Measurements from ENCODE around the gene UNCX.

Gene UNCX

GRCh38 chr7:1229956-1230355 is 2.7 kb upstream of the UNCX start:
- no peaks in the 10 kb centered on the region for H3K36me3 ChIP-seq (ENCODE audit: insufficient read depth, low read length)
- no peaks in the 10 kb centered on the region for H3K9me3 ChIP-seq (ENCODE audit: insufficient read depth, low read depth, low read length)
- H3K4me2 ChIP-seq (ENCODE audit: low read depth, low read length, poor library complexity, severe bottlenecking) = no peak overlapping the region
- no peaks in the 10 kb centered on the region for H3K27me3 ChIP-seq (ENCODE audit: insufficient read depth, low read length, poor library complexity, severe bottlenecking)
- no peaks in the 10 kb centered on the region for H4K20me1 ChIP-seq (ENCODE audit: insufficient read depth, low read length, poor library complexity, severe bottlenecking)
- no peak overlapping the region for H3K9ac ChIP-seq (ENCODE audit: low read depth, low read length, poor library complexity, severe bottlenecking)
- H3K4me3 ChIP-seq (ENCODE audit: low read length, poor library complexity, severe bottlenecking) = no peak overlapping the region
- no peaks in the 10 kb centered on the region for H3F3A ChIP-seq (ENCODE audit: low read depth)
- no peaks in the 10 kb centered on the region for H3K4me1 ChIP-seq (ENCODE audit: insufficient read depth, low read length, poor library complexity, severe bottlenecking)
- H2AFZ ChIP-seq (ENCODE audit: low read length) = no peak overlapping the region
- no peaks in the 10 kb centered on the region for H3K79me2 ChIP-seq (ENCODE audit: insufficient read depth, low read length)
- no peaks in the 10 kb centered on the region for H3K9me2 ChIP-seq (replicated peaks; ENCODE audit: low read depth, low read length)
- TF ChIP-seq CTCF (conservative IDR thresholded peaks at IDR 0.05; ENCODE audit: low read length) (no peak), EZH2phosphoT487 (IDR thresholded peaks at IDR 0.05; ENCODE audit: borderline replicate concordance) (no peak)

- H4K20me1 ChIP-seq (ENCODE audit: insufficient read depth, low read length, poor library complexity, severe bottlenecking) = no peaks in the 10 kb centered on the region
- no peaks in the 10 kb centered on the region for H3K36me3 ChIP-seq (ENCODE audit: insufficient read depth, low read length)
- H3K9ac ChIP-seq (ENCODE audit: low read depth, low read length, poor library complexity, severe bottlenecking) = no peak overlapping the region
- H3K4me2 ChIP-seq (ENCODE audit: low read depth, low read length, poor library complexity, severe bottlenecking) = no peak overlapping the region
- no peak overlapping the region for H2AFZ ChIP-seq (ENCODE audit: low read length)
- H3K4me1 ChIP-seq (ENCODE audit: insufficient read depth, low read length, poor library complexity, severe bottlenecking) = no peaks in the 10 kb centered on the region
- TF ChIP-seq CTCF (conservative IDR thresholded peaks at IDR 0.05; ENCODE audit: low read length) = no peak
- TF ChIP-seq EZH2phosphoT487 (IDR thresholded peaks at IDR 0.05; ENCODE audit: borderline replicate concordance) = no peak
- H3F3A ChIP-seq (ENCODE audit: low read depth) = no peaks in the 10 kb centered on the region
- no peaks in the 10 kb centered on the region for H3K9me3 ChIP-seq (ENCODE audit: insufficient read depth, low read depth, low read length)
- no peak overlapping the region for H3K4me3 ChIP-seq (ENCODE audit: low read length, poor library complexity, severe bottlenecking)
- H3K9me2 ChIP-seq (replicated peaks; ENCODE audit: low read depth, low read length) = no peaks in the 10 kb centered on the region
- no peaks in the 10 kb centered on the region for H3K27me3 ChIP-seq (ENCODE audit: insufficient read depth, low read length, poor library complexity, severe bottlenecking)
- H3K79me2 ChIP-seq (ENCODE audit: insufficient read depth, low read length) = no peaks in the 10 kb centered on the region
Measured at GRCh38 chr7:1230411-1231213, 2.1 kb upstream of the UNCX start.

GRCh38 chr7:1231214-1232102 is 1.2 kb upstream of the UNCX start:
- Histone ChIP-seq H3K36me3 (ENCODE audit: insufficient read depth, low read length) (no peaks in the 10 kb centered on the region), H3K27me3 (ENCODE audit: insufficient read depth, low read length, poor library complexity, severe bottlenecking) (no peaks in the 10 kb centered on the region), H3K4me3 (ENCODE audit: low read length, poor library complexity, severe bottlenecking) (no peak overlapping the region), H3K9me3 (ENCODE audit: insufficient read depth, low read depth, low read length) (no peaks in the 10 kb centered on the region), H3K9me2 (replicated peaks; ENCODE audit: low read depth, low read length) (no peaks in the 10 kb centered on the region), H3K9ac (ENCODE audit: low read depth, low read length, poor library complexity, severe bottlenecking) (no peak overlapping the region), H4K20me1 (ENCODE audit: insufficient read depth, low read length, poor library complexity, severe bottlenecking) (no peaks in the 10 kb centered on the region), H2AFZ (ENCODE audit: low read length) (no peak overlapping the region), H3K4me1 (ENCODE audit: insufficient read depth, low read length, poor library complexity, severe bottlenecking) (no peaks in the 10 kb centered on the region), H3K79me2 (ENCODE audit: insufficient read depth, low read length) (no peaks in the 10 kb centered on the region), H3K4me2 (ENCODE audit: low read depth, low read length, poor library complexity, severe bottlenecking) (no peak overlapping the region), H3F3A (ENCODE audit: low read depth) (no peaks in the 10 kb centered on the region)
- TF ChIP-seq EZH2phosphoT487 (IDR thresholded peaks at IDR 0.05; ENCODE audit: borderline replicate concordance) (no peak), CTCF (conservative IDR thresholded peaks at IDR 0.05; ENCODE audit: low read length) (no peak)
